K562 (cell line): ENCODE results near the gene TRAF7. TPM values are rescaled to one million over a fixed set of nuclear protein-coding genes. Genes with fewer than 3 reads are reported as not detected.

Source experiments
- ATAC-seq: fragments of 200-7000 bp; cut with Tn5 transposase; 3 replicates; pipeline ENCODE4 v1.9.1; 2020; ENCODE audit warnings: moderate library complexity
- BruUV-seq: library from RNA; stranded (reverse); fragments of 400-500 nt; replicated peaks from 2 replicates; lab custom pipeline; 2021; lab: Mats Ljungman, UMichigan
- CTCF ChIA-PET: fragments of 300-600 bp; formaldehyde crosslinking; extraction: SDS; loops from one replicate; lab custom pipeline; 2021; ENCODE audit warnings: low intra/inter-chr PET ratio; lab: Yijun Ruan, JAX
- POLR2A ChIA-PET: fragments of 300-600, 350-650 bp; sonication (Branson Sonifier 250); formaldehyde crosslinking; extraction: SDS; loops from one replicate; lab custom pipeline; 2021; ENCODE audit warnings: antibody characterized with exemption, inconsistent platforms; lab: Yijun Ruan, JAX
- DNase-seq, 4 experiments: peaks; one replicate each; pipeline versions ENCODE4 v3.0.0 to v3.0.0-alpha.2; 2011 to 2018; ENCODE audit warnings: low spot score in 3 of 4, mixed read lengths in 3 of 4; ENCODE audit errors: extremely low read depth in 1 of 4
- FAIRE-seq: peaks from 2 replicates; lab custom pipeline; 2011; peaks lifted over from hg19 to GRCh38; lab: Jason Lieb, UNC
- H2AFZ ChIP-seq: 2 replicates; pipeline ENCODE4 v1.6.0; 2011; ENCODE audit warnings: low read depth, low read length, control low read depth, inconsistent platforms
- H3K27ac ChIP-seq: fragments of 200-600 bp; 3 replicates; pipeline ENCODE4 v1.8.0; 2011; ENCODE audit warnings: low read depth, mild to moderate bottlenecking, control low read depth, inconsistent platforms, low read length, moderate library complexity, mixed read lengths; ENCODE audit errors: extremely low read depth
- H3K27me3 ChIP-seq, 2 experiments: fragments of 300-600 bp in 1 of 2; 2 replicates in 1 of 2; 3 replicates in 1 of 2; pipeline versions ENCODE4 v1.6.0 to v1.8.0; 2011; ENCODE audit warnings: inconsistent platforms in 2 of 2, low read length in 2 of 2, mild to moderate bottlenecking in 1 of 2, mixed read lengths in 1 of 2, moderate library complexity in 1 of 2; ENCODE audit not compliant: control insufficient read depth in 2 of 2, insufficient read depth in 2 of 2
- H3K36me3 ChIP-seq: fragments of 300-600 bp; 3 replicates; pipeline ENCODE4 v1.8.0; 2011; ENCODE audit warnings: mild to moderate bottlenecking, low read length, inconsistent platforms; ENCODE audit not compliant: control insufficient read depth, insufficient read depth
- H3K4me1 ChIP-seq, 2 experiments: fragments of 200-600 bp in 1 of 2; replicated peaks in 1 of 2; 2 replicates in 1 of 2; 3 replicates in 1 of 2; pipeline versions ENCODE4 v1.5.1 to v1.8.0; 2011; ENCODE audit warnings: inconsistent platforms in 2 of 2, low read length in 2 of 2, mild to moderate bottlenecking in 1 of 2, mixed read lengths in 1 of 2, moderate library complexity in 1 of 2; ENCODE audit not compliant: control insufficient read depth in 2 of 2, insufficient read depth in 2 of 2
- H3K4me2 ChIP-seq: 2 replicates; pipeline ENCODE4 v1.6.1; 2011; ENCODE audit warnings: low read length, control low read depth, inconsistent platforms, mixed read lengths; ENCODE audit not compliant: insufficient read depth
- H3K4me3 ChIP-seq: fragments of 200-600 bp; sonication (generic), shearing (Covaris generic); 2 replicates; pipeline ENCODE4 v1.5.1; 2016; ENCODE audit warnings: control low read depth, inconsistent platforms
- H3K79me2 ChIP-seq: fragments of 200-600 bp; 3 replicates; pipeline ENCODE4 v1.8.0; 2011; ENCODE audit warnings: low read length, inconsistent platforms; ENCODE audit not compliant: control insufficient read depth, insufficient read depth
- H3K9ac ChIP-seq, 2 experiments: 2 replicates each; pipeline versions ENCODE4 v1.6.0 to v1.6.1; 2011; ENCODE audit warnings: low read depth in 2 of 2, low read length in 2 of 2, control low read depth in 1 of 2, inconsistent platforms in 1 of 2, mild to moderate bottlenecking in 1 of 2, mixed read lengths in 1 of 2; ENCODE audit not compliant: insufficient read depth in 1 of 2
- H3K9me1 ChIP-seq: one replicate; pipeline ENCODE4 v1.6.0; 2011; ENCODE audit warnings: inconsistent platforms, mild to moderate bottlenecking, low read length, moderate library complexity; ENCODE audit not compliant: control insufficient read depth, insufficient read depth
- H3K9me3 ChIP-seq: replicated peaks from 2 replicates; pipeline ENCODE4 v1.5.1; 2011; ENCODE audit warnings: low read depth, low read length, inconsistent platforms; ENCODE audit not compliant: control insufficient read depth, insufficient read depth
- H4K20me1 ChIP-seq: replicated peaks from 2 replicates; pipeline ENCODE4 v1.6.1; 2011; ENCODE audit warnings: low read length, inconsistent platforms, mixed read lengths; ENCODE audit not compliant: control insufficient read depth, insufficient read depth
- CHAMP1 ChIP-seq: fragments of 450-650 bp; IDR thresholded peaks from 2 replicates; pipeline ENCODE4 v1.6.1; 2016; ENCODE audit warnings: mild to moderate bottlenecking
- FOXJ2 ChIP-seq: fragments of 200-800 bp; sonication (Bioruptor generic); IDR thresholded peaks from 2 replicates; pipeline ENCODE4 v1.6.1; 2016; ENCODE audit warnings: missing genetic modification characterization, missing compliant biosample characterization
- NCOA4 ChIP-seq: fragments of 450-650 bp; IDR thresholded peaks from 2 replicates; pipeline ENCODE4 v1.6.1; 2018; ENCODE audit warnings: mild to moderate bottlenecking; ENCODE audit not compliant: partially characterized antibody
- PCBP2 ChIP-seq: fragments of 200-400 bp; formaldehyde crosslinking; IDR thresholded peaks from 2 replicates; pipeline ENCODE4 v1.6.1; 2018; ENCODE audit warnings: low read length, low read depth, mild to moderate bottlenecking, moderate library complexity; ENCODE audit not compliant: poor library complexity, severe bottlenecking
- PHF20 ChIP-seq: fragments of 450-650 bp; IDR thresholded peaks from 2 replicates; pipeline ENCODE4 v1.6.1; 2018; ENCODE audit not compliant: partially characterized antibody
- PKNOX1 ChIP-seq: fragments of 450-650 bp; IDR thresholded peaks from 2 replicates; pipeline ENCODE4 v1.6.1; 2016
- WGBS: fragments of 100-300 bp; shearing (Covaris generic); methylation state at CpG from one replicate; pipeline ENCODE4 v1.1.6; 2016; ENCODE audit warnings: low coverage, mixed read lengths; ENCODE audit not compliant: insufficient coverage; ENCODE audit errors: missing lambda C conversion rate; 5-methylcytosine and 5-hydroxymethylcytosine counted together
- in situ Hi-C: fragments of 300-500 bp; cut with MboI; formaldehyde crosslinking; loops from 4 replicates; pipeline ENCODE4 v1.15.0; 2018; ENCODE audit warnings: inconsistent platforms, mixed read lengths
- intact Hi-C: fragments of 100-400 bp; cut with micrococcal nuclease; formaldehyde crosslinking; loops from 2 replicates; pipeline ENCODE4 v1.14.2; 2022
- polyA plus RNA-seq, 8 experiments: library from polyadenylated mRNA; depleted of rRNA in 4 of 8; stranded (reverse) in 5 of 8; unstranded in 3 of 8; fragments of >200 nt; fragmentation: Nextera tagmentation in 2 of 8; fragmentation: Illumina TruSeq in 1 of 8; extraction: Ambion mirVana in 2 of 8; extraction: Trizol in 1 of 8; gene quantifications; 2 replicates each; pipeline versions ENCODE4 v1.2.1 to v1.2.3, GENCODE V29; 2011 to 2014; ENCODE audit warnings: inconsistent platforms in 1 of 8, missing spikeins in 1 of 8
- total RNA-seq, 7 experiments: library from RNA; depleted of rRNA in 6 of 7; stranded (reverse); fragments of >200 nt in 6 of 7; fragmentation: Illumina TruSeq in 2 of 7; extraction: Trizol in 2 of 7; gene quantifications; 2 replicates each; pipeline versions ENCODE4 v1.2.1 to v1.2.3, GENCODE V29; 2011 to 2021; ENCODE audit warnings: low replicate concordance in 1 of 7

TRAF7 gene
- total and polyA plus RNA-seq, 9 of the 15 experiments (the other 6 are each of a cell fraction or from before 2014, with no cell fraction given), result 1.1 to 113 (median 41.6) TPM

GRCh38 chr16:2162676-2163118 lies 7.1 kb downstream of the TRAF7 start:
- DNase-seq, result no peak
- in situ Hi-C loops, result no loop called here
- no TSS peak for BruUV-seq
- H3K36me3 ChIP-seq, result peaks cover 58% of the 10 kb centered on the region
- H3K9me3 ChIP-seq, result peaks cover 3% of the 10 kb centered on the region
- intact Hi-C loops, result no loop called here
- H3K9ac ChIP-seq, result peak overlapping the region in 1 of 2 experiments; percentile 26; a peak in 1 of 4 replicates
- H3K79me2 ChIP-seq, result peaks cover 70% of the 10 kb centered on the region
- H3K9me1 ChIP-seq, result no peaks in the 10 kb centered on the region
- H2AFZ ChIP-seq, result no peak overlapping the region
- no peak for ATAC-seq
- ChIA-PET POLR2A (interaction anchor here (0.6 to 1.2 kb wide), 4 partner anchors 11 to 600 kb away, joined by 3 to 5 read pairs (median 3); no protein-coding TSS in a partner anchor), CTCF (no interaction called here)
- H3K4me3 ChIP-seq, result no peak overlapping the region
- 99% methylated on average over 10 of the region's 13 CpGs for WGBS
- no peaks in the 10 kb centered on the region for H3K27me3 ChIP-seq
- H3K4me1 ChIP-seq, result peaks cover 0 to 60% of the 10 kb centered on the region in 2 experiments; a peak in 2 of 5 replicates
- peaks cover 8% of the 10 kb centered on the region; the same call in 1 of the 2 replicates for H4K20me1 ChIP-seq
- no peak for FAIRE-seq
- H3K27ac ChIP-seq, result no peak overlapping the region
- H3K4me2 ChIP-seq, result no peak overlapping the region
- TF ChIP-seq PCBP2 (no peak), PKNOX1 (no peak), FOXJ2 (no peak), CHAMP1 (no peak), NCOA4 (no peak), PHF20 (no peak)
